ENCODE results near the gene TBC1D8. TPM values are rescaled to one million over a fixed set of nuclear protein-coding genes. Genes with fewer than 3 reads are reported as not detected.

TBC1D8 gene
- total and polyA plus RNA-seq, 2 donors (not counting 1 experiment from before 2014, with no cell fraction given), result 1.7 to 15.7 TPM

Small RNA genes lying within 50 kb of the gene (small RNA-seq; reads per million reads assigned to genes)
- gene BBIP1P1 (ENCODE audit: insufficient read length, low read depth, low replicate concordance), result not detected

Other genes with a start within 250 kb of the TBC1D8 start
- gene RPL31, start 149.1 kb downstream of the TBC1D8 start, total RNA-seq, result 1,595 and 1,767 TPM in 2 replicates
- gene RPL31, start 149.1 kb downstream of the TBC1D8 start, polyA plus RNA-seq, result 1,787 and 2,170 TPM in 2 replicates
- 46.3 and 46.7 TPM in 2 replicates for gene CNOT11, start 101.5 kb upstream of the TBC1D8 start, total RNA-seq
- 37.6 and 50.2 TPM in 2 replicates for gene CNOT11, start 101.5 kb upstream of the TBC1D8 start, polyA plus RNA-seq
- gene RNF149, start 157.3 kb upstream of the TBC1D8 start, total RNA-seq, result 71.6 and 78.0 TPM in 2 replicates
- gene RNF149, start 157.3 kb upstream of the TBC1D8 start, polyA plus RNA-seq, result 28.2 and 43.3 TPM in 2 replicates
- gene CREG2, start 236.1 kb upstream of the TBC1D8 start, total RNA-seq, result 0.34 TPM in 1 of 2 replicates, not detected in the other
- gene CREG2, start 236.1 kb upstream of the TBC1D8 start, polyA plus RNA-seq, result 0.07 and 0.10 TPM in 2 replicates

Data from B cell (primary cell).